CD14-positive monocyte (primary cell): ENCODE results near the gene BDH1. TPM values are rescaled to one million over a fixed set of nuclear protein-coding genes. Genes with fewer than 3 reads are reported as not detected.
"Not testable (repeated sequence)": the region's sequence is repeated elsewhere in the genome, so short reads cannot be mapped to it uniquely, and the experiment has no call there.

Experiments used
- DNase-seq, 3 donors: peaks; one replicate each; pipeline ENCODE4 v3.0.0-alpha.2; 2011 to 2022
- H2AFZ ChIP-seq: 2 replicates; pipeline ENCODE4 v1.6.0; 2012; ENCODE audit warnings: mild to moderate bottlenecking, low read depth, low read length, inconsistent platforms; ENCODE audit not compliant: insufficient read depth, poor library complexity, severe bottlenecking
- H3K27ac ChIP-seq, 2 donors: 1 replicate in 1 of 2; 2 replicates in 1 of 2; pipeline ENCODE4 v1.5.1; 2012 to 2013; ENCODE audit warnings: low read length in 2 of 2, control low read depth in 1 of 2, inconsistent platforms in 1 of 2, low read depth in 1 of 2, mild to moderate bottlenecking in 1 of 2
- H3K27me3 ChIP-seq, 2 donors: one replicate each; pipeline versions ENCODE4 v1.6.0 to v1.6.1; 2011 to 2013; ENCODE audit warnings: low read length in 2 of 2; ENCODE audit not compliant: control insufficient read depth in 2 of 2, insufficient read depth in 2 of 2
- H3K36me3 ChIP-seq, 2 donors: replicated peaks in 1 of 2; 1 replicate in 1 of 2; 2 replicates in 1 of 2; pipeline versions ENCODE4 v1.5.1 to v1.6.1; 2012 to 2013; ENCODE audit warnings: low read length in 2 of 2, control low read depth in 1 of 2, inconsistent platforms in 1 of 2, mild to moderate bottlenecking in 1 of 2; ENCODE audit not compliant: insufficient read depth in 2 of 2, control insufficient read depth in 1 of 2
- H3K4me1 ChIP-seq, 2 donors: 1 replicate in 1 of 2; 2 replicates in 1 of 2; pipeline versions ENCODE4 v1.5.1 to v1.6.1; 2012 to 2013; ENCODE audit warnings: low read length in 2 of 2, control low read depth in 1 of 2, inconsistent platforms in 1 of 2, mild to moderate bottlenecking in 1 of 2, moderate library complexity in 1 of 2; ENCODE audit not compliant: insufficient read depth in 2 of 2, control insufficient read depth in 1 of 2
- H3K4me2 ChIP-seq: replicated peaks from 2 replicates; pipeline ENCODE3; 2012; ENCODE audit warnings: low read length, moderate library complexity, mild to moderate bottlenecking; ENCODE audit not compliant: poor library complexity, severe bottlenecking; ENCODE audit errors: extremely low read depth
- H3K4me3 ChIP-seq, 3 experiments: fragments of 200-600 bp in 1 of 3; sonication (generic) in 1 of 3; replicated peaks in 1 of 3; 1 replicate in 2 of 3; 2 replicates in 1 of 3; pipeline ENCODE4 v1.5.1; 2011 to 2013; ENCODE audit warnings: low read length in 3 of 3, mild to moderate bottlenecking in 3 of 3, control low read depth in 2 of 3, low read depth in 2 of 3, inconsistent platforms in 1 of 3, moderate library complexity in 1 of 3
- H3K79me2 ChIP-seq: 2 replicates; pipeline ENCODE4 v1.6.0; 2012; ENCODE audit warnings: mild to moderate bottlenecking, control low read depth, inconsistent platforms, low read length, moderate library complexity; ENCODE audit not compliant: insufficient read depth
- H3K9ac ChIP-seq: 2 replicates; pipeline ENCODE4 v1.6.0; 2017; ENCODE audit warnings: low read length, mild to moderate bottlenecking; ENCODE audit not compliant: insufficient read depth, poor library complexity, severe bottlenecking
- H3K9me3 ChIP-seq, 2 donors: replicated peaks in 1 of 2; 1 replicate in 1 of 2; 2 replicates in 1 of 2; pipeline versions ENCODE4 v1.5.1 to v1.6.1; 2012 to 2013; ENCODE audit warnings: low read length in 2 of 2, control low read depth in 1 of 2; ENCODE audit not compliant: control insufficient read depth in 1 of 2, insufficient read depth in 1 of 2
- H4K20me1 ChIP-seq: 2 replicates; pipeline ENCODE4 v1.6.0; 2012; ENCODE audit warnings: mild to moderate bottlenecking, low read length, control low read depth, moderate library complexity; ENCODE audit not compliant: insufficient read depth
- H3K27ac Mint-ChIP-seq, 7 donors: one replicate each; pipeline ENCODE4 v1.8.0; 2020; ENCODE audit warnings: mild to moderate bottlenecking in 7 of 7, mixed read lengths in 7 of 7, moderate library complexity in 6 of 7, inconsistent platforms in 2 of 7
- H3K27me3 Mint-ChIP-seq, 3 donors: one replicate each; pipeline ENCODE4 v1.8.0; 2021 to 2022; ENCODE audit warnings: low read depth in 3 of 3, mild to moderate bottlenecking in 3 of 3, mixed read lengths in 3 of 3, moderate library complexity in 3 of 3, inconsistent platforms in 1 of 3
- H3K36me3 Mint-ChIP-seq, 2 donors: one replicate each; pipeline ENCODE4 v1.8.0; 2020; ENCODE audit warnings: mixed read lengths in 2 of 2, inconsistent platforms in 1 of 2, mild to moderate bottlenecking in 1 of 2
- H3K4me1 Mint-ChIP-seq: one replicate; pipeline ENCODE4 v1.8.0; 2020; ENCODE audit warnings: mild to moderate bottlenecking, mixed read lengths
- H3K4me3 Mint-ChIP-seq, 2 donors: one replicate each; pipeline ENCODE4 v1.8.0; 2020; ENCODE audit warnings: mild to moderate bottlenecking in 2 of 2, mixed read lengths in 2 of 2, moderate library complexity in 1 of 2
- H3K9me3 Mint-ChIP-seq, 7 donors: one replicate each; pipeline ENCODE4 v1.8.0; 2020 to 2022; ENCODE audit warnings: mixed read lengths in 7 of 7, mild to moderate bottlenecking in 6 of 7, moderate library complexity in 6 of 7, inconsistent platforms in 2 of 7
- CTCF ChIP-seq: fragments of 200-600 bp; IDR thresholded peaks from one replicate; pipeline ENCODE4 v1.8.0; 2022; ENCODE audit warnings: antibody characterized with exemption, mild to moderate bottlenecking
- WGBS: methylation state at CpG from one replicate; pipeline ENCODE4 v1.1.5; 2013; ENCODE audit warnings: missing lambda C conversion rate; ENCODE audit not compliant: insufficient coverage; 5-methylcytosine and 5-hydroxymethylcytosine counted together
- intact Hi-C, 2 donors: fragments of 100-400 bp; cut with micrococcal nuclease; formaldehyde crosslinking; loops; one replicate each; pipeline versions ENCODE4 v1.15.0 to v1.15.1; 2023
- polyA plus RNA-seq, 3 donors: library from polyadenylated mRNA; depleted of rRNA in 1 of 3; unstranded in 2 of 3; stranded (reverse) in 1 of 3; fragments of 300-500 nt in 2 of 3; fragments of >200 nt in 1 of 3; fragmentation: Illumina TruSeq in 2 of 3; gene quantifications; 1 replicate in 2 of 3; 2 replicates in 1 of 3; pipeline ENCODE4 v1.2.3, GENCODE V29; 2012 to 2021

Gene BDH1
- polyA plus RNA-seq, 3 donors = 2.8 to 5.3 (median 5.2) TPM

- no peaks in the 10 kb centered on the region for H4K20me1 ChIP-seq
- DNase-seq = no peak
- no peaks in the 10 kb centered on the region for H3K27me3 ChIP-seq
- H3K4me1 Mint-ChIP-seq = no peaks in the 10 kb centered on the region
- no peak overlapping the region for H3K4me2 ChIP-seq
- no peak overlapping the region for H3K9ac ChIP-seq
- no peaks in the 10 kb centered on the region for H3K36me3 ChIP-seq
- H3K4me3 ChIP-seq = no peak overlapping the region
- no peaks in the 10 kb centered on the region for H3K79me2 ChIP-seq
- H3K4me3 Mint-ChIP-seq = no peak overlapping the region
- no peaks in the 10 kb centered on the region for H3K36me3 Mint-ChIP-seq
- intact Hi-C loops = no loop called here
- H3K9me3 ChIP-seq = no peaks in the 10 kb centered on the region
- H3K9me3 Mint-ChIP-seq = peaks cover 0 to 2% (median 0%) of the 10 kb centered on the region in 7 donors
- no peak overlapping the region for H2AFZ ChIP-seq
- TF ChIP-seq CTCF = no peak
- no peaks in the 10 kb centered on the region for H3K4me1 ChIP-seq
- 87% methylated on average over 8 of the region's 11 CpGs for WGBS
- no peak overlapping the region for H3K27ac ChIP-seq
- H3K27me3 Mint-ChIP-seq = peaks cover 0 to 10% (median 4%) of the 10 kb centered on the region in 3 donors
- H3K27ac Mint-ChIP-seq = no peak overlapping the region
Observed at GRCh38 chr3:197478746-197479668, 76.8 kb downstream of the BDH1 start.

GRCh38 chr3:197477816-197478215 lies 78.0 kb downstream of the BDH1 start:
- H3K36me3 Mint-ChIP-seq, H4K20me1 ChIP-seq, H3K4me2 ChIP-seq, H3K27ac ChIP-seq, H3K4me1 ChIP-seq, H3K79me2 ChIP-seq, H3K36me3 ChIP-seq, H3K9me3 ChIP-seq, H3K4me3 ChIP-seq, DNase-seq, H3K27ac Mint-ChIP-seq, H2AFZ ChIP-seq, H3K9ac ChIP-seq, H3K9me3 Mint-ChIP-seq, H3K4me3 Mint-ChIP-seq, intact Hi-C loops, H3K4me1 Mint-ChIP-seq, H3K27me3 ChIP-seq: not testable (repeated sequence)
- peaks cover 3 to 10% (median 3%) of the 10 kb centered on the region in 3 donors for H3K27me3 Mint-ChIP-seq
- WGBS = no CpG with 5 or more reads among the region's 7 CpGs
